Measurements from ENCODE around the gene COX15. TPM values are rescaled to one million over a fixed set of nuclear protein-coding genes. Genes with fewer than 3 reads are reported as not detected.

Gene COX15
- total and polyA plus RNA-seq, 2 donors (not counting 3 experiments of a cell fraction or from before 2014, with no cell fraction given), result 16.6 to 34.6 TPM

DNA sequence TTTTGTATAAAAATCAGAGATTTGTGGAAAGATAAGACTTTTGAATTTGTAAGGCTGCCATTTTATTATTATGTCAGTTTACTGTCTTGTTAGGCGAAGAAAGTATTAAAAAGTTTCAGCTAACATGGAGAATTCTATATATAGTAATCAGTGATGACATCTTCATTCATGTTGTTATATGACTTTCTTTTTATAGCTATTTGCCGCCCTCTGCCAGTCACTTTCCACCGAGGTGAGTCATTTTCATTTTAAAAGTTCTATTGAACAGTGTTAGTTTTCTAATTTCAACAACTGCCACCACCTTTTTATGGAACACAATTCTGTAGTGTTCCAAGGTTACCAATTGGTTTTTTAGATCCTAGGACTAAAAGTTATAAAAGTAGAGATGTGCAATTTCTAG is 11.9 kb upstream of the COX15 start:
- TF ChIP-seq POLR2A (IDR thresholded peaks at IDR 0.05; ENCODE audit: low read depth, low read length), result no peak
- TF ChIP-seq, protein P1, sequence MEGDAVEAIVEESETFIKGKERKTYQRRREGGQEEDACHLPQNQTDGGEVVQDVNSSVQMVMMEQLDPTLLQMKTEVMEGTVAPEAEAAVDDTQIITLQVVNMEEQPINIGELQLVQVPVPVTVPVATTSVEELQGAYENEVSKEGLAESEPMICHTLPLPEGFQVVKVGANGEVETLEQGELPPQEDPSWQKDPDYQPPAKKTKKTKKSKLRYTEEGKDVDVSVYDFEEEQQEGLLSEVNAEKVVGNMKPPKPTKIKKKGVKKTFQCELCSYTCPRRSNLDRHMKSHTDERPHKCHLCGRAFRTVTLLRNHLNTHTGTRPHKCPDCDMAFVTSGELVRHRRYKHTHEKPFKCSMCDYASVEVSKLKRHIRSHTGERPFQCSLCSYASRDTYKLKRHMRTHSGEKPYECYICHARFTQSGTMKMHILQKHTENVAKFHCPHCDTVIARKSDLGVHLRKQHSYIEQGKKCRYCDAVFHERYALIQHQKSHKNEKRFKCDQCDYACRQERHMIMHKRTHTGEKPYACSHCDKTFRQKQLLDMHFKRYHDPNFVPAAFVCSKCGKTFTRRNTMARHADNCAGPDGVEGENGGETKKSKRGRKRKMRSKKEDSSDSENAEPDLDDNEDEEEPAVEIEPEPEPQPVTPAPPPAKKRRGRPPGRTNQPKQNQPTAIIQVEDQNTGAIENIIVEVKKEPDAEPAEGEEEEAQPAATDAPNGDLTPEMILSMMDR (IDR thresholded peaks at IDR 0.05; ENCODE audit: extremely low read depth in 1 of 2, insufficient read depth in 1 of 2, low read depth in 1 of 2, low read length in 2 of 2), result no peak
- TF ChIP-seq GATA2 (IDR thresholded peaks at IDR 0.05; ENCODE audit: insufficient read depth, insufficient read length, low read depth, low read length), result no peak
- no peak for TF ChIP-seq FOS (IDR thresholded peaks at IDR 0.05; ENCODE audit: borderline replicate concordance, insufficient read depth, low read length)
- no peak for TF ChIP-seq MYC (IDR thresholded peaks at IDR 0.05; ENCODE audit: low read depth, low read length)
- no peak for TF ChIP-seq JUN (IDR thresholded peaks at IDR 0.05; ENCODE audit: borderline replicate concordance, insufficient read depth, insufficient read length, low read depth)
- TF ChIP-seq EZH2 (IDR thresholded peaks at IDR 0.05; ENCODE audit: borderline replicate concordance, low read depth, low read length, severe bottlenecking), result no peak
- no peak for TF ChIP-seq POLR2AphosphoS5 (IDR thresholded peaks at IDR 0.05; ENCODE audit: insufficient read depth, low read depth, low read length)
- TF ChIP-seq, protein P2, sequence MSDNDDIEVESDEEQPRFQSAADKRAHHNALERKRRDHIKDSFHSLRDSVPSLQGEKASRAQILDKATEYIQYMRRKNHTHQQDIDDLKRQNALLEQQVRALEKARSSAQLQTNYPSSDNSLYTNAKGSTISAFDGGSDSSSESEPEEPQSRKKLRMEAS (IDR thresholded peaks at IDR 0.05; ENCODE audit: insufficient read depth, insufficient read length), result no peak
- no peak overlapping the region for H2AFZ ChIP-seq (ENCODE audit: low read depth, low read length)
- no peaks in the 10 kb centered on the region for H3K4me1 ChIP-seq (ENCODE audit: control insufficient read depth, extremely low read depth, insufficient read depth, low read length)
- DNase-seq (ENCODE audit: low read depth, low spot score) (no peak), FAIRE-seq (no peak)
- CTCF ChIA-PET, result interaction anchor here (1.9 kb wide), 1 partner anchor 12 kb away, joined by 4 read pairs; the partner anchor contains the start of genes COX15 and CUTC
- no TSS peak for BruUV-seq (replicated peaks)
- no peak overlapping the region for H3K27ac ChIP-seq (ENCODE audit: insufficient read depth, low read depth, low read length)
- peaks cover 4% of the 10 kb centered on the region for H3K79me2 ChIP-seq (ENCODE audit: control insufficient read depth, insufficient read depth, low read length)
- no peak overlapping the region for H3K9ac ChIP-seq (replicated peaks; ENCODE audit: extremely low read depth, insufficient read depth, low read length)
- H3K4me3 ChIP-seq (replicated peaks in 1 of 3; ENCODE audit: insufficient read depth in 1 of 3, low read depth in 1 of 3, low read length in 3 of 3), result no peak overlapping the region
- H3K4me2 ChIP-seq (ENCODE audit: insufficient read depth, low read length), result no peak overlapping the region
- H3K27me3 ChIP-seq (ENCODE audit: control insufficient read depth in 2 of 2, insufficient read depth in 2 of 2, low read length in 2 of 2), result no peaks in the 10 kb centered on the region
- H3K36me3 ChIP-seq (ENCODE audit: control insufficient read depth in 2 of 2, extremely low read depth in 1 of 2, insufficient read depth in 2 of 2, low read length in 2 of 2), result peaks cover 16 to 17% of the 10 kb centered on the region in 2 experiments
- dilution Hi-C loops (cut with MboI; ENCODE audit: extremely low pct_ligation_motif_present, low sequenced_read_pairs) (no loop called here), intact Hi-C loops (cut with micrococcal nuclease) (no loop called here)
- no peaks in the 10 kb centered on the region for H3K9me3 ChIP-seq (replicated peaks; ENCODE audit: control insufficient read depth, insufficient read depth, low read length)
- POLR2A ChIA-PET, result no interaction called here
- H3K9me1 ChIP-seq (replicated peaks; ENCODE audit: control insufficient read depth, extremely low read depth, insufficient read depth, low read length), result no peaks in the 10 kb centered on the region
- no peaks in the 10 kb centered on the region for H4K20me1 ChIP-seq (replicated peaks; ENCODE audit: control insufficient read depth, extremely low read depth, insufficient read depth, low read length)
